Measurements from ENCODE around the gene KCTD2. TPM values are rescaled to one million over a fixed set of nuclear protein-coding genes. Genes with fewer than 3 reads are reported as not detected.

KCTD2 gene
- total RNA-seq, 2 donors from 2014 or later, result 27.7 to 32.8 TPM

DNA sequence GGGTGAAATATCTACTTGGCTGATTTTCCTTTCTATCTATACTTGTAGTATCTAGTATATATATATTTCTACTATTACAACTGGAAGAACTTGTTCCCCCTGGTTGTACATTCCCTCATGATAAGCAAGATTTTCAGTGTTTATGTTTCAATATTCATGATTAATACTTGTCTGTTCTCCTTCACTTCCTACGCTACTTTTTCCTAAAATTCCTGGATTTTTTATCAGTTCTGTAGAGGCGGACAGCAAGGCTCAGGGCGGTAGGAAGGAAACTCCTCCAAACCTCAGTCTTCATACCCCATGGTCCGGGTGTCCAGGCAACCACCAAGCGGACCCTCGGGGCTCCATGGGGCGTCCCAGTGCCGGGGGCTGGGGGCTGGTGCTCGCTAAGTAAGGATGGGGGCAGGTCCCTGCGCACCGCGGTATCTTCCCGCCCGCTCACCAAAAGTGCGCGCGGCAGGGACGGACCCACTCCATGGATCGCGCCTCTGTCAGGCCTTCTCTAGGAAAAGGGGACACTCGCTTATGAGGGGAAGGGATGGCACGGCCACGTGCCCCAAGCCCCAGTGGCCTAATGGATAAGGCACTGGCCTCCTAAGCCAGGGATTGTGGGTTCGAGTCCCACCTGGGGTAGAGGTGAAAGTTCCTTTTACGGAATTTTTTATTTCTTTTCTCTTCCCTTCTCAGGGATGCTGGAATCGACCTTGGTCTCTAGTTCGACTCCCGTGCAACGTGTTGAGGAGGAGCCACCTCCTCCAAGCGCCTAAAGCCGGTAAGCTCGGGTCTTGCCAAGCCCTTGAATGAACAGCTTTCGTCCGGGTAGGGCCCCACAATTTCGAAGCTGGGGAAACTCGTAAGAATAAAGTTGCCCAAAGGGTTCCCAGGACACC, 13.4 kb upstream of the KCTD2 start:
- no peak for TF ChIP-seq CTCF (conservative IDR thresholded peaks at IDR 0.05)
- H3K4me1 ChIP-seq (ENCODE audit: control insufficient read depth, insufficient read depth, low read length), result no peaks in the 10 kb centered on the region
- peaks cover 30% of the 10 kb centered on the region for H3K9me3 Mint-ChIP-seq
- H3K9ac ChIP-seq (ENCODE audit: extremely low read depth, low read length, poor library complexity, severe bottlenecking), result peak overlapping the region; percentile 94
- H3K27ac ChIP-seq (ENCODE audit: low read depth, low read length), result peak overlapping the region; percentile 96
- H3K27me3 ChIP-seq (ENCODE audit: control insufficient read depth, insufficient read depth, low read length, poor library complexity, severe bottlenecking), result no peaks in the 10 kb centered on the region
- WGBS, 2 experiments (ENCODE audit: insufficient coverage in 1 of 2, insufficient read length in 1 of 2), result 0 to 1% methylated on average over 18 to 36 of the region's 36 CpGs
- H3K36me3 ChIP-seq (ENCODE audit: control insufficient read depth, insufficient read depth, low read length), result peaks cover 7% of the 10 kb centered on the region
- H3K9me3 ChIP-seq (ENCODE audit: control insufficient read depth, low read length), result peaks cover 20% of the 10 kb centered on the region
- peak overlapping the region; percentile 99 for H3K4me3 ChIP-seq (ENCODE audit: low read length)
- peak overlapping the region; percentile 97 for H3K4me3 Mint-ChIP-seq
- peaks cover 3% of the 10 kb centered on the region for H3K4me1 Mint-ChIP-seq
- peak; percentile 100 for DNase-seq
- peaks cover 6% of the 10 kb centered on the region for H3K27me3 Mint-ChIP-seq (ENCODE audit: insufficient read depth)
- H3K27ac Mint-ChIP-seq, result peak overlapping the region; percentile 99
- H3K36me3 Mint-ChIP-seq (ENCODE audit: low read depth), result peaks cover 12% of the 10 kb centered on the region

GRCh38 chr17:75034236-75034908, 12.7 kb upstream of the KCTD2 start:
- peak; percentile 100 for DNase-seq
- Histone ChIP-seq H3K36me3 (ENCODE audit: control insufficient read depth, insufficient read depth, low read length) (peaks cover 14% of the 10 kb centered on the region), H3K27me3 (ENCODE audit: control insufficient read depth, insufficient read depth, low read length, poor library complexity, severe bottlenecking) (no peaks in the 10 kb centered on the region), H3K4me1 (ENCODE audit: control insufficient read depth, insufficient read depth, low read length) (no peaks in the 10 kb centered on the region), H3K27ac (ENCODE audit: low read depth, low read length) (peak overlapping the region; percentile 96), H3K4me3 (ENCODE audit: low read length) (peak overlapping the region; percentile 99), H3K9me3 (ENCODE audit: control insufficient read depth, low read length) (peaks cover 19% of the 10 kb centered on the region), H3K9ac (ENCODE audit: extremely low read depth, low read length, poor library complexity, severe bottlenecking) (peak overlapping the region; percentile 94)
- peak; percentile 49 for TF ChIP-seq CTCF (conservative IDR thresholded peaks at IDR 0.05)
- Mint-ChIP-seq H3K4me1 (peaks cover 3% of the 10 kb centered on the region), H3K27ac (peak overlapping the region; percentile 99), H3K9me3 (peaks cover 22% of the 10 kb centered on the region), H3K4me3 (peak overlapping the region; percentile 97), H3K27me3 (ENCODE audit: insufficient read depth) (peaks cover 6% of the 10 kb centered on the region), H3K36me3 (ENCODE audit: low read depth) (peaks cover 17% of the 10 kb centered on the region)
- WGBS, 2 experiments (ENCODE audit: insufficient coverage in 1 of 2, insufficient read length in 1 of 2), result 0% methylated on average over 23 to 43 of the region's 43 CpGs

GRCh38 chr17:75036643-75037268, 10.3 kb upstream of the KCTD2 start:
- Histone ChIP-seq H3K9me3 (ENCODE audit: control insufficient read depth, low read length) (no peaks in the 10 kb centered on the region), H3K9ac (ENCODE audit: extremely low read depth, low read length, poor library complexity, severe bottlenecking) (no peak overlapping the region), H3K4me3 (ENCODE audit: low read length) (no peak overlapping the region), H3K4me1 (ENCODE audit: control insufficient read depth, insufficient read depth, low read length) (no peaks in the 10 kb centered on the region), H3K27me3 (ENCODE audit: control insufficient read depth, insufficient read depth, low read length, poor library complexity, severe bottlenecking) (no peaks in the 10 kb centered on the region), H3K36me3 (ENCODE audit: control insufficient read depth, insufficient read depth, low read length) (peaks cover 38% of the 10 kb centered on the region), H3K27ac (ENCODE audit: low read depth, low read length) (peak overlapping the region; percentile 29)
- H3K9me3 Mint-ChIP-seq, result peaks cover 3% of the 10 kb centered on the region
- H3K4me3 Mint-ChIP-seq, result no peak overlapping the region
- peak; percentile 79 for DNase-seq
- no peak for TF ChIP-seq CTCF (conservative IDR thresholded peaks at IDR 0.05)
- H3K27me3 Mint-ChIP-seq (ENCODE audit: insufficient read depth), result peaks cover 6% of the 10 kb centered on the region
- H3K36me3 Mint-ChIP-seq (ENCODE audit: low read depth), result peaks cover 39% of the 10 kb centered on the region
- peak overlapping the region; percentile 79 for H3K27ac Mint-ChIP-seq
- H3K4me1 Mint-ChIP-seq, result peaks cover 6% of the 10 kb centered on the region
- 97% methylated on average over 25 to 27 of the region's 27 CpGs for WGBS, 2 experiments (ENCODE audit: insufficient coverage in 1 of 2, insufficient read length in 1 of 2)
